Thyroid gland (tissue), 4 donors: ENCODE data around the gene ATP5PF. TPM values are rescaled to one million over a fixed set of nuclear protein-coding genes. Genes with fewer than 3 reads are reported as not detected.
"Not testable (repeated sequence)": the region's sequence is repeated elsewhere in the genome, so short reads cannot be mapped to it uniquely, and the experiment has no call there.

ENCODE experiments used
- DNase-seq, 2 donors: peaks; one replicate each; pipeline ENCODE4 v3.0.0-alpha.2; 2019
- H3K27ac ChIP-seq, 3 donors: fragments of 200-600 bp; sonication (generic); 1 replicate in 2 of 3; 2 replicates in 1 of 3; pipeline ENCODE4 v1.5.1; 2016 to 2019; ENCODE audit warnings: mild to moderate bottlenecking in 1 of 3, moderate library complexity in 1 of 3
- H3K27me3 ChIP-seq: fragments of 200-600 bp; sonication (generic); one replicate; pipeline ENCODE4 v1.5.1; 2019
- H3K36me3 ChIP-seq, 2 donors: fragments of 200-600 bp; sonication (generic); one replicate each; pipeline ENCODE4 v1.5.1; 2016 to 2019
- H3K4me1 ChIP-seq, 2 donors: fragments of 200-600 bp; sonication (generic); one replicate each; pipeline ENCODE4 v1.5.1; 2017 to 2019
- H3K4me3 ChIP-seq, 3 donors: fragments of 200-600 bp; sonication (generic); replicated peaks in 1 of 3; 1 replicate in 2 of 3; 2 replicates in 1 of 3; pipeline ENCODE4 v1.5.1; 2016; ENCODE audit warnings: mild to moderate bottlenecking in 1 of 3
- H3K9me3 ChIP-seq: fragments of 200-600 bp; sonication (generic); one replicate; pipeline ENCODE4 v1.5.1; 2017
- CTCF ChIP-seq, 6 experiments: fragments of 200-600 bp in 3 of 6; fragments of 450-650 bp in 3 of 6; sonication (generic) in 3 of 6; IDR thresholded peaks; one replicate each; pipeline ENCODE4 v1.5.1; 2016 to 2019; ENCODE audit warnings: antibody characterized with exemption in 6 of 6, mild to moderate bottlenecking in 2 of 6, inconsistent platforms in 1 of 6, moderate library complexity in 1 of 6
- POLR2A ChIP-seq, 2 donors: fragments of 450-650 bp; IDR thresholded peaks; one replicate each; pipeline ENCODE4 v1.6.1; 2017; ENCODE audit warnings: antibody characterized with exemption in 2 of 2, mild to moderate bottlenecking in 2 of 2, moderate library complexity in 1 of 2
- WGBS, 2 donors: methylation state at CpG; one replicate each; pipeline ENCODE4 v1.1.5; 2017; 5-methylcytosine and 5-hydroxymethylcytosine counted together
- intact Hi-C: fragments of 100-400 bp; cut with DNase I; formaldehyde crosslinking; loops from one replicate; pipeline ENCODE4 v1.15.1; 2023
- total RNA-seq, 4 donors: library from RNA; depleted of rRNA; stranded (reverse); fragments of >200 nt; gene quantifications; one replicate each; pipeline ENCODE4 v1.2.3, GENCODE V29; 2016

ATP5PF gene
- total RNA-seq, 4 donors from 2014 or later, result 77.3 to 132 (median 89.7) TPM

DNA sequence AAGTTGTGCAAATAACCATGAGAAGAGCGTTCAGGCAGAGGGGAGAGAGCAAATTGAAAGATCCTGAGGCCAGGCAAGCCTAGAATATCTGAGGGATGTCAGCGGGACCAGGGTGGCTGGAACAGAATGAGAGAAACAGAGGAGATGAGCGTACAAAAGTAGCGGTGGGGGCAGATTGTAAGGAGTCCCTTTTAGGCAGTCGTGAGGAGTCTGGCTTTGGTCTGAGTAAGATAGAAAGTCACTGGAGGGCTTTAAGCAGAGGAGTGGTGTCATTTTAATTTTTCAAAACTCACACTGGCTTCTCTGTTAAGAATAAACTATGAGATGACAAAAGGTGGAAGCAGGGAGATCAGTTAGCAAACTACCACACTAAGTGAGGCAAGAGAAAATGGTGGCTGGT lies 24.2 kb downstream of the ATP5PF start:
- Histone ChIP-seq H3K27ac (no peak overlapping the region), H3K27me3 (no peaks in the 10 kb centered on the region), H3K4me3 (no peak overlapping the region), H3K36me3 (no peaks in the 10 kb centered on the region), H3K4me1 (no peaks in the 10 kb centered on the region), H3K9me3 (no peaks in the 10 kb centered on the region)
- intact Hi-C loops, result no loop called here
- no peak for DNase-seq
- 87% methylated on average over 5 of the region's 5 CpGs for WGBS, 2 donors
- TF ChIP-seq CTCF (IDR thresholded peaks at IDR 0.05), result no peak
- TF ChIP-seq POLR2A (IDR thresholded peaks at IDR 0.05), result no peak

GRCh38 chr21:25709684-25710265 lies 24.9 kb downstream of the ATP5PF start:
- WGBS, 2 donors, result 86 to 89% methylated on average over 5 of the region's 5 CpGs
- Histone ChIP-seq H3K4me1 (no peaks in the 10 kb centered on the region), H3K4me3 (no peak overlapping the region), H3K27ac (no peak overlapping the region), H3K27me3 (no peaks in the 10 kb centered on the region), H3K9me3 (no peaks in the 10 kb centered on the region), H3K36me3 (no peaks in the 10 kb centered on the region)
- intact Hi-C loops, result loop anchor here (2.0 kb wide), 1 partner anchor 101 kb away; no protein-coding TSS in a partner anchor
- TF ChIP-seq POLR2A (IDR thresholded peaks at IDR 0.05), result no peak
- TF ChIP-seq CTCF (IDR thresholded peaks at IDR 0.05), result no peak
- no peak for DNase-seq

DNA sequence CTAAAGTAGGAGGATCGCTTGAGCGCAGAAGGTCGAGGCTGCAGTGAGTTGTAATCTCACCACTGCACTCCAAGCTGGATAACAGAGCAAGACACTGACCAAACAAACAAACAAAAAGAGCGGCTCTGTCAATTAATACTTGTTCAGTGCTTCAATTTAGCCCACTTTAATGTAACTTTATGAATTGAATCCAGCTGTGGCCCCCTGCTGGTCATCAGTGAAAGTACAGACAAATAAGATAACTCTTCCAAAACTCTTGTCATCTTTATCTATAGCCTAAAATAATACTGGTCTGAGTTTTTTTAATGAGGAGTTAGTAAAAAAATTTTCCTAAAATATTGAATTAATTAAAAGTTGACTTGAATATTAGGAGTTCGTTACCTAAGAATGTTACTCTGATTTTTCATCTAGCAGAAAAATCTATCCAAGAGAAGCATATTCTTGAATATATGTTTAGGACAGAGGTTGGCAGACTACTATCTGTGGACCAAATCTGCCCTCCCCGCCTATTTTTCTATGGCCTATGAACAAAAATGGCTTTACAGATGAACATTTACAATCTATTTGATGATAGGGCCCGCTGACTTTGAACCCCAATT lies 26.1 kb downstream of the ATP5PF start:
- peak; percentile 37 to 39 for DNase-seq
- Histone ChIP-seq H3K9me3 (no peaks in the 10 kb centered on the region), H3K27ac (no peak overlapping the region), H3K4me3 (no peak overlapping the region), H3K4me1 (no peaks in the 10 kb centered on the region), H3K36me3 (no peaks in the 10 kb centered on the region), H3K27me3 (no peaks in the 10 kb centered on the region)
- 53 to 58% methylated on average over 7 of the region's 7 CpGs for WGBS, 2 donors
- intact Hi-C loops, result loop anchor here (2.0 kb wide), 1 partner anchor 100 kb away; no protein-coding TSS in a partner anchor
- TF ChIP-seq POLR2A (IDR thresholded peaks at IDR 0.05) (no peak), CTCF (IDR thresholded peaks at IDR 0.05) (peak; percentile 50 to 81 (median 62))

- Histone ChIP-seq H3K4me3 (no peak overlapping the region), H3K27ac (peak overlapping the region in 1 of 3 donors; percentile 19), H3K9me3 (no peaks in the 10 kb centered on the region), H3K36me3 (no peaks in the 10 kb centered on the region), H3K27me3 (no peaks in the 10 kb centered on the region), H3K4me1 (no peaks in the 10 kb centered on the region)
- 72 to 73% methylated on average over 4 of the region's 4 CpGs for WGBS, 2 donors
- intact Hi-C loops, result no loop called here
- DNase-seq, result no peak
- no peak for TF ChIP-seq POLR2A (IDR thresholded peaks at IDR 0.05)
- no peak for TF ChIP-seq CTCF (IDR thresholded peaks at IDR 0.05)
Measured at GRCh38 chr21:25701529-25701928, 33.2 kb downstream of the ATP5PF start.

- intact Hi-C loops, result no loop called here
- 90 to 96% methylated on average over 1 of the region's 1 CpG for WGBS, 2 donors
- no peaks in the 10 kb centered on the region for H3K36me3 ChIP-seq
- TF ChIP-seq POLR2A (IDR thresholded peaks at IDR 0.05) (no peak), CTCF (IDR thresholded peaks at IDR 0.05) (no peak)
- H3K4me3 ChIP-seq, result no peak overlapping the region
- no peaks in the 10 kb centered on the region for H3K27me3 ChIP-seq
- no peak for DNase-seq
- H3K4me1 ChIP-seq, result no peaks in the 10 kb centered on the region
- peak overlapping the region in 1 of 3 donors; percentile 19 for H3K27ac ChIP-seq
- H3K9me3 ChIP-seq, result no peaks in the 10 kb centered on the region
Measured at GRCh38 chr21:25700741-25701140, 34.0 kb downstream of the ATP5PF start.

DNA sequence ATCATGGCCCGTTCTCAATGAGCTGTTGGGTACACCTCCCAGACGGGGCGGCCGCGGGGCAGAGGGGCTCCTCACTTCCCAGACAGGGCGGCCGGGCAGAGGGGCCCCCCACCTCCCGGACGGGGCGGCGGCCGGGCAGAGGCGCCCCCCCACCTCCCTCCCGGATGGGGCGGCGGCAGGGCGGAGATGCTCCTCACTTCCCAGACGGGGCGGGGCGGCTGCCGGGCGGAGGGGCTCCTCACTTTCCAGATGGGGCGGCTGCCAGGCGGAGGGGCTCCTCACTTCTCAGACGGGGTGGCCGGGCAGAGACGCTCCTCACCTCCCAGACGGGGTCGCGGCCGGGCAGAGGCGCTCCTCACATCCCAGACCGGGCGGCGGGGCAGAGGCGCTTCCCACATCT lies 39.2 kb downstream of the ATP5PF start:
- H3K9me3 ChIP-seq, H3K27ac ChIP-seq, H3K27me3 ChIP-seq, H3K4me1 ChIP-seq, H3K36me3 ChIP-seq, H3K4me3 ChIP-seq, DNase-seq, intact Hi-C loops: not testable (repeated sequence)
- WGBS, 2 donors, result 92 to 95% methylated on average over 11 to 28 of the region's 36 CpGs
